Heart left ventricle (tissue), 13 donors: Measurements from ENCODE around the gene AEBP1.

Source experiments
- CTCF ChIP-seq, 12 donors: fragments of 200-600 bp; sonication (generic) in 4 of 12; IDR thresholded peaks; one replicate each; pipeline versions ENCODE4 v1.5.0 to v1.8.0; 2018 to 2022; ENCODE audit warnings: antibody characterized with exemption in 12 of 12, mild to moderate bottlenecking in 5 of 12
- POLR2A ChIP-seq, 2 donors: fragments of 450-650 bp; IDR thresholded peaks; one replicate each; pipeline ENCODE4 v1.6.1; 2017; ENCODE audit warnings: antibody characterized with exemption in 2 of 2, mild to moderate bottlenecking in 2 of 2, moderate library complexity in 2 of 2
- donor health status: ischemic (EF 13 %, LVEDD 7.1; RV severe dilation, severe dysfunction).
- donor health status: DM: no; HTN: yes; CAD: no.
- donor health status: DM: no; HTN: no; CAD: no.
- donor health status: ischemic (EF 25% LVEDD 6.9; RV normal size, moderate dysfunction).
- donor health status: ischemic (EF 25% LVEDD 5.7; RV mildly dilated, moderate dysfunction).
- donor health status: ischemic (EF 35%, LVEDD 5.7; RV mildly dilated, moderate dysfunction).
- donor health status: nonischemic (EF 11% LVEDD 7.7; RV severe dilation, severe dysfunction).
- donor health status: DM: yes; HTN: yes; CAD: no.
- donor health status: PGD.
- donor health status: ischemic (EF 29% LVEDD 5.4; RV normal size, mild dysfunction).
- donor health status: nonischemic (EF 23%, LVEDD 6.1; RV moderate dilation, normal function).

DNA sequence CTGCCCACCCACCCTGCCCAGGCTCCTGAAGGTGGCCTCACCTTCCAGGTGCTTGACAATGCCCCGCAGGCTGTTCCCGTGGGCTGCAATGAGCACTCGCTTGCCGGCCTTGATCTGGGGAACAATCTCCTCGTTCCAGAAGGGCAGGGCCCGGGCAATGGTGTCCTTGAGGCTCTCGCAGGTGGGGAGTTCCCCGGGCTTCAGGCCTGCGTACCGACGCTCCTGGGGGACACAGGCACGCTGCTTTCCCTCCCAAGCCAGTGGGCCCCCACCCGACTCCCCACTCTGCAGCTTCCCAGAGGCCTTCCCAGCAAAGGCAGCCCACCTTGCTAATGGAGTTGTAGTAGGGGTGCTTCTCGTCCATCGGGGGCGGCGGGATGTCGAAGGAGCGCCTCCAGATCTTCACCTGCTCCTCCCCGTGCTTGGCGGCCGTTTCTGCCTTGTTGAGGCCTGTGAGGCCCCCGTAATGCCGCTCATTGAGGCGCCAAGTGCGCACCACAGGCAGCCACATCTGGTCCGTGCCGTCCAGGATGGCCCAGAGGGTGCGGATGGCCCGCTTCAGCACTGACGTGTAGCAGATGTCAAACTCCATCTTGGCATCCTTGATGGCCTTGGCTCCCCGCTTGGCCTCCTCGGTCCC is 39.2 kb upstream of the AEBP1 start:
- TF ChIP-seq CTCF (IDR thresholded peaks at IDR 0.05): no peak
- no peak for TF ChIP-seq POLR2A (IDR thresholded peaks at IDR 0.05)
